GM23248 (cell line): ENCODE measurements around the gene TMEM253.

Source experiments
- EZH2 ChIP-seq: fragments of 200-600 bp; sonication (generic); IDR thresholded peaks from 2 replicates; pipeline ENCODE4 v1.6.1; 2018; ENCODE audit warnings: antibody characterized with exemption, mild to moderate bottlenecking; ENCODE audit not compliant: insufficient read depth, poor library complexity, severe bottlenecking
- EZH2phosphoT487 ChIP-seq: fragments of 200-600 bp; sonication (generic); IDR thresholded peaks from 2 replicates; pipeline ENCODE4 v1.6.1; 2018; ENCODE audit warnings: antibody characterized with exemption, moderate library complexity, mild to moderate bottlenecking, low read depth; ENCODE audit not compliant: insufficient read depth

DNA sequence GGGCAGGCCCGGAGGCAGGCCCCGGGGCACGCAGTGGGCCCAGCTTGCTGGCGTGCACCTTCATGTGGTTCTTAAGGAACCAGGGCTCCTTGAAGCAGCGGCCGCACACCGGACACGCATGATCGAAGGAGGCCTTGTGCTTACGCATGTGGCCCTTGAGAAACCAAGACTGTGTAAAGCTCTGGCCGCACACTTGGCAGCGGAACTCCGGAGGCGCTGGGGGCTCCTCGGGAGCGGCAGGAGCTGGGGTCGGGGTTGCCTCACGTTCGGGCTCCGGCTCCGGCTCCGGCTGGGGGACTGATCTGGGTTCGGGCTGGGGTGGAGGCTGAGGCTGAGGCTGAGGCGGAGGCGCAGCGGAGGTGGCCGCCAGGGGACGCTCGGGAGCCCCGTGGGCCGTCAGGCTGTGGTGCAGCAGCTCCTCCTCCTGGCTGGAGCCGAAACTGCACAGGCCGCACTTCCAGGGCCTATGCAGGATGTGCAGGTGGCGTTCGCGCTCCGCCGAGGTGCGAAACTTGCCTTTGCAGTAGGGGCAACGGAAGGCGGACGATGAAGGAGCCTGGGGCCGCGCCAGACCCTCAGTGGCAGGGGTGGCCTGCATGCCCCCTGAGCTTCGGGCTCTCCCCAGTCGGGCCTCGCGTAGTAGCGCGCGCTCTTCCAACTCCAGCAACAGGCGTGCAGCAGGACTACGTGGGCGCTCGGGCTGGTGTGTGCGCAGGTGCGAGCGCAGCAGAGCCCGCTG is 8.4 kb upstream of the TMEM253 start:
- no peak for TF ChIP-seq EZH2
- TF ChIP-seq EZH2phosphoT487, result no peak
